ENCODE measurements around the gene MREG.
"Not testable (repeated sequence)": the region's sequence is repeated elsewhere in the genome, so short reads cannot be mapped to it uniquely, and the experiment has no call there.

The MREG gene

GRCh38 chr2:216015722-216016464 is 2.5 kb upstream of the MREG start:
- TF ChIP-seq, protein P1, sequence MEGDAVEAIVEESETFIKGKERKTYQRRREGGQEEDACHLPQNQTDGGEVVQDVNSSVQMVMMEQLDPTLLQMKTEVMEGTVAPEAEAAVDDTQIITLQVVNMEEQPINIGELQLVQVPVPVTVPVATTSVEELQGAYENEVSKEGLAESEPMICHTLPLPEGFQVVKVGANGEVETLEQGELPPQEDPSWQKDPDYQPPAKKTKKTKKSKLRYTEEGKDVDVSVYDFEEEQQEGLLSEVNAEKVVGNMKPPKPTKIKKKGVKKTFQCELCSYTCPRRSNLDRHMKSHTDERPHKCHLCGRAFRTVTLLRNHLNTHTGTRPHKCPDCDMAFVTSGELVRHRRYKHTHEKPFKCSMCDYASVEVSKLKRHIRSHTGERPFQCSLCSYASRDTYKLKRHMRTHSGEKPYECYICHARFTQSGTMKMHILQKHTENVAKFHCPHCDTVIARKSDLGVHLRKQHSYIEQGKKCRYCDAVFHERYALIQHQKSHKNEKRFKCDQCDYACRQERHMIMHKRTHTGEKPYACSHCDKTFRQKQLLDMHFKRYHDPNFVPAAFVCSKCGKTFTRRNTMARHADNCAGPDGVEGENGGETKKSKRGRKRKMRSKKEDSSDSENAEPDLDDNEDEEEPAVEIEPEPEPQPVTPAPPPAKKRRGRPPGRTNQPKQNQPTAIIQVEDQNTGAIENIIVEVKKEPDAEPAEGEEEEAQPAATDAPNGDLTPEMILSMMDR (IDR thresholded peaks at IDR 0.05; ENCODE audit: extremely low read depth, insufficient read depth, missing control alignments) = no peak
- in situ Hi-C loops (cut with MboI; ENCODE audit: low pct_unique_long_range_greater_than_20kb, low sequenced_read_pairs, unreplicated experiment) = loop anchor here (5.0 kb wide), 1 partner anchor 64 kb away; no protein-coding TSS in a partner anchor
- peak; percentile 76 for DNase-seq (ENCODE audit: low spot score)

GRCh38 chr2:216014986-216015385 is 1.6 kb upstream of the MREG start:
- DNase-seq (ENCODE audit: low spot score) = no peak
- in situ Hi-C loops (cut with MboI; ENCODE audit: low pct_unique_long_range_greater_than_20kb, low sequenced_read_pairs, unreplicated experiment) = loop anchor here (5.0 kb wide), 1 partner anchor 63 kb away; no protein-coding TSS in a partner anchor
- TF ChIP-seq, protein P1 (IDR thresholded peaks at IDR 0.05; ENCODE audit: extremely low read depth, insufficient read depth, missing control alignments) = no peak

- no peak for DNase-seq (ENCODE audit: low spot score)
- in situ Hi-C loops (cut with MboI; ENCODE audit: low pct_unique_long_range_greater_than_20kb, low sequenced_read_pairs, unreplicated experiment) = no loop called here
- TF ChIP-seq, protein P1 (IDR thresholded peaks at IDR 0.05; ENCODE audit: extremely low read depth, insufficient read depth, missing control alignments) = no peak
These were observed 655 bp upstream of the MREG start for GRCh38 chr2:216014006-216014405.

DNA sequence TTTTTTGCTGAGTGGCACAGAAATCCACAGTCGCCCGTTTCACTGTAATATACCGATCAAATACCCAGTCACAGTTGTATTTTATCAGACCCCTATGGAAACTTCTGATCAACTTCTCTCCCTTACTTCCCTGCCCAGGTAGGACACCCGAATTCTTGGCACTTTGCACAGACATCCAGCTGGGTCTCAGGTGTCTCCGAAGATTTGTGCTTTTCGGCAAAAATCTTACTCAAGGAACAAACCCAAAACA is 596 bp downstream of the MREG start:
- in situ Hi-C loops (cut with MboI; ENCODE audit: low pct_unique_long_range_greater_than_20kb, low sequenced_read_pairs, unreplicated experiment) = no loop called here
- TF ChIP-seq, protein P1 (IDR thresholded peaks at IDR 0.05; ENCODE audit: extremely low read depth, insufficient read depth, missing control alignments) = no peak
- no peak for DNase-seq (ENCODE audit: low spot score)

GRCh38 chr2:216012133-216012829 is 1.1 kb downstream of the MREG start:
- TF ChIP-seq, protein P1 (IDR thresholded peaks at IDR 0.05; ENCODE audit: extremely low read depth, insufficient read depth, missing control alignments) = no peak
- no peak for DNase-seq (ENCODE audit: low spot score)
- in situ Hi-C loops (cut with MboI; ENCODE audit: low pct_unique_long_range_greater_than_20kb, low sequenced_read_pairs, unreplicated experiment) = no loop called here

DNA sequence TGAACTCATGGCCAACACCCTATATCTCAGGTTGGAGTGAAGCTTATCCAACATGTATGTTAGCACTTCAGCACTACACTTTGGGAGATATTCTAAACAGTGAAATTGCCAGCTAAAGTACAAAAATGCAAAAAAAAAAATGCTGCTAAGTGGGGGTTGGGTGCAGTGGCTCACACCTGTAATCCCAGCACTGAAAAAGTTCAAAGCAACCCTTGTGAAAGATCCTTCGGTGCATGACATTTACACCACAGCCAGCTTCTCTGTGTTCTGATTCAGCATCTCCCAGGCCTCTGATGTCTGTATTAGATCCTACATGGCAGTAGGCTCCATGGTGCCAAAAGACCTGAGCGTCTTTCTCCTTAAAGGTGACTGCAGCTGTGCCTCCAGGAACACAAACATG is 4.1 kb downstream of the MREG start:
- DNase-seq (ENCODE audit: low spot score); in situ Hi-C loops (cut with MboI; ENCODE audit: low pct_unique_long_range_greater_than_20kb, low sequenced_read_pairs, unreplicated experiment): not testable (repeated sequence)

DNA sequence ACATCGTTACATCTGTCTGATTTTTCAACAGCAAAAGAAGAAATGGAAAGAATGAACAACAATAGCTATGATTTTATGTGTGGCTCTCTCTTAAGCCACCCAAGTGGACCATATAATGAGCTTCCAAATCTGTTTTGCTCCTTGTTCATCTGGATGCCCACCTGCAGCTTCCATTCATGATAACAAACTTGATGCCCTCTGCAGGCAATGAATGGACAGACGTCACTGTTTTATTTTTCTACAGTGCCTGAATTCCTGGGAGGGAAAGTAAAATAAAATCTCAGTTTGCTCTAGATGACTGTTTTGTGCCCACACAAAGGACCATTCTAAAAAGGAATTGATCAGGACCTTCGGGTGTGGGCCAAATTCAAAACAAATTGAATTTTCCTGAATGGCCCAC is 5.0 kb downstream of the MREG start:
- TF ChIP-seq, protein P1 (IDR thresholded peaks at IDR 0.05; ENCODE audit: extremely low read depth, insufficient read depth, missing control alignments) = peak; percentile 17
- in situ Hi-C loops (cut with MboI; ENCODE audit: low pct_unique_long_range_greater_than_20kb, low sequenced_read_pairs, unreplicated experiment) = no loop called here

More for the DNA sequence above, 5.0 kb downstream of the MREG start:
- DNase-seq (ENCODE audit: low spot score) = no peak
